Measurements from ENCODE around the gene TTF2.
"Not testable (repeated sequence)": the region's sequence is repeated elsewhere in the genome, so short reads cannot be mapped to it uniquely, and the experiment has no call there.

TTF2 gene

GRCh38 chr1:117121589-117122329 lies 61.6 kb downstream of the TTF2 start, which contains the start of gene TRIM45:
TRIM45 (minus strand) TSS chr1:117121749; CDS start chr1:117121201, 548 bp downstream.
- peak; percentile 65 for DNase-seq (ENCODE audit: low read depth)

- DNase-seq (ENCODE audit: low read depth): no peak
Measured at GRCh38 chr1:117122330-117123025, 62.4 kb downstream of the TTF2 start.

- DNase-seq (ENCODE audit: low read depth): no peak
Measured at GRCh38 chr1:117123274-117123673, 63.1 kb downstream of the TTF2 start.

- no peak for DNase-seq (ENCODE audit: low read depth)
Measured at GRCh38 chr1:117124661-117125060, 64.5 kb downstream of the TTF2 start.

- DNase-seq (ENCODE audit: low read depth): no peak
Measured at GRCh38 chr1:117127795-117128194, 67.7 kb downstream of the TTF2 start.

GRCh38 chr1:117128323-117129079 lies 68.4 kb downstream of the TTF2 start:
- no peak for DNase-seq (ENCODE audit: low read depth)

- no peak for DNase-seq (ENCODE audit: low read depth)
Measured at GRCh38 chr1:117130526-117130925, 70.4 kb downstream of the TTF2 start.

- DNase-seq (ENCODE audit: low read depth): no peak
Measured at GRCh38 chr1:117135329-117135728, 75.2 kb downstream of the TTF2 start.

- DNase-seq (ENCODE audit: low read depth): no peak
Measured at GRCh38 chr1:117136749-117137148, 76.6 kb downstream of the TTF2 start.

- no peak for DNase-seq (ENCODE audit: low read depth)
Measured at GRCh38 chr1:117137281-117137855, 77.2 kb downstream of the TTF2 start.

- no peak for DNase-seq (ENCODE audit: low read depth)
Measured at GRCh38 chr1:117138106-117138505, 78.0 kb downstream of the TTF2 start.

GRCh38 chr1:117138561-117138960 lies 78.4 kb downstream of the TTF2 start:
- DNase-seq (ENCODE audit: low read depth): no peak

- DNase-seq (ENCODE audit: low read depth): no peak
Measured at GRCh38 chr1:117142200-117142599, 82.1 kb downstream of the TTF2 start.

GRCh38 chr1:117143172-117143571 lies 83.0 kb downstream of the TTF2 start:
- DNase-seq (ENCODE audit: low read depth): no peak

- no peak for DNase-seq (ENCODE audit: low read depth)
Measured at GRCh38 chr1:117143871-117144270, 83.7 kb downstream of the TTF2 start.

GRCh38 chr1:117146072-117146471 lies 85.9 kb downstream of the TTF2 start:
- DNase-seq (ENCODE audit: low read depth): no peak

- no peak for DNase-seq (ENCODE audit: low read depth)
Measured at GRCh38 chr1:117146575-117147340, 86.6 kb downstream of the TTF2 start.

GRCh38 chr1:117147341-117147831 lies 87.3 kb downstream of the TTF2 start:
- no peak for DNase-seq (ENCODE audit: low read depth)

GRCh38 chr1:117147856-117148588 lies 87.9 kb downstream of the TTF2 start:
- DNase-seq (ENCODE audit: low read depth): no peak

GRCh38 chr1:117150316-117150715 lies 90.2 kb downstream of the TTF2 start:
- no peak for DNase-seq (ENCODE audit: low read depth)

- DNase-seq (ENCODE audit: low read depth): not testable (repeated sequence)
Measured at GRCh38 chr1:117151305-117151704, 91.2 kb downstream of the TTF2 start.
